GM10266 (cell line): ENCODE data around the gene PGM2L1.

Source experiments
- DNase-seq: peaks from one replicate; pipeline ENCODE4 v3.0.0; 2012; ENCODE audit errors: extremely low spot score
- TF ChIP-seq, protein P1 (sequence below): IDR thresholded peaks from 2 replicates; pipeline ENCODE4 v1.5.1; 2012; ENCODE audit warnings: mild to moderate bottlenecking, low read depth; ENCODE audit not compliant: control insufficient read depth, insufficient read depth; ENCODE audit errors: missing control alignments

The PGM2L1 gene

DNA sequence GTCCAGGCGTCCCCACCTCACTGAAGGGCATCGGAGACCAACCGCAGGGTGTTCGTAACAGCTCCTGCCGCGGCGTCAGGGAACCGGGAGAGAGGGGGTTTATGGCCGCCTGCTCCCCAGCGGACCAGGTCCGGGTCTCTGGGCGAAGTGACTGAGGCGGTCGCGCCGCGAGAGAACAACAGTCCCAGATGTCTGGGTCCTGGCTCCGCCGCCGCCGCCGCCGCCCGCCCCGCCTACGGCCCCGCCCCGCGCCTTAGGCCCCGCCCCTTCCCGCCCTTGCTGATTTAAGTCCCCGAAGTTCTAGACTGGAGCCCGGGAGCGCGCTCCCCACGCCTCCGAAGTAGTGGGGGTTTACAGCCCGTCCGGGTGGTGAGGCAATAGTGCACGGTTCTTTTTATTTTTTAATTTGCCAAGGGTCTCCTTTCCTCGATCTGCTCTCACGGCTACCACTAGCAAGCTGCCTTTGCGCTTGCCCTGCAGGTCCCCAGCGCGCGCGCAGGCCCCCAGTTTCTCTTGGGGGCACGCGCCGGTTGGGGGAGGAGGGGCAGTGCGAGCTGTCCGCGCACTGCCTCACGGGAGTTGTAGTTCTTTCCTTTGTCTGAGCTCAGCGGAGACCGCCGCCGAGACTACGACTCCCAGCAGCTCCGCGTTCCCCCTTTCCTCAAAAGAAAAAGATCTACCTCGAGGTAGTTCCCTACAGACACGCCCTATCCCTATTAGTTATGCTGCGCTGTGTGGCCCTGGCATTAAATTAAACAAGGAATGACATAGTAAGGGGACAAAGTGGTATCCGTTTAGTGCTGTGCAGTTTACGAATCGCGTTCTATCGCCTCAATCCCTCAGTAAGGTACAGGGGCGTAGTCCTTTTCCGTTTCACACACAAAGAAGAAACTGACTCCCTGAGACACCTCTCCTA is at the start of gene PGM2L1:
TSS of gene PGM2L1 (minus strand) at position 190 of the 916 bp plus-strand sequence. CDS start 272 bp downstream, outside the sequence.
- TF ChIP-seq, protein P1, sequence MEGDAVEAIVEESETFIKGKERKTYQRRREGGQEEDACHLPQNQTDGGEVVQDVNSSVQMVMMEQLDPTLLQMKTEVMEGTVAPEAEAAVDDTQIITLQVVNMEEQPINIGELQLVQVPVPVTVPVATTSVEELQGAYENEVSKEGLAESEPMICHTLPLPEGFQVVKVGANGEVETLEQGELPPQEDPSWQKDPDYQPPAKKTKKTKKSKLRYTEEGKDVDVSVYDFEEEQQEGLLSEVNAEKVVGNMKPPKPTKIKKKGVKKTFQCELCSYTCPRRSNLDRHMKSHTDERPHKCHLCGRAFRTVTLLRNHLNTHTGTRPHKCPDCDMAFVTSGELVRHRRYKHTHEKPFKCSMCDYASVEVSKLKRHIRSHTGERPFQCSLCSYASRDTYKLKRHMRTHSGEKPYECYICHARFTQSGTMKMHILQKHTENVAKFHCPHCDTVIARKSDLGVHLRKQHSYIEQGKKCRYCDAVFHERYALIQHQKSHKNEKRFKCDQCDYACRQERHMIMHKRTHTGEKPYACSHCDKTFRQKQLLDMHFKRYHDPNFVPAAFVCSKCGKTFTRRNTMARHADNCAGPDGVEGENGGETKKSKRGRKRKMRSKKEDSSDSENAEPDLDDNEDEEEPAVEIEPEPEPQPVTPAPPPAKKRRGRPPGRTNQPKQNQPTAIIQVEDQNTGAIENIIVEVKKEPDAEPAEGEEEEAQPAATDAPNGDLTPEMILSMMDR, result no peak
- DNase-seq, result peak; percentile 96

DNA sequence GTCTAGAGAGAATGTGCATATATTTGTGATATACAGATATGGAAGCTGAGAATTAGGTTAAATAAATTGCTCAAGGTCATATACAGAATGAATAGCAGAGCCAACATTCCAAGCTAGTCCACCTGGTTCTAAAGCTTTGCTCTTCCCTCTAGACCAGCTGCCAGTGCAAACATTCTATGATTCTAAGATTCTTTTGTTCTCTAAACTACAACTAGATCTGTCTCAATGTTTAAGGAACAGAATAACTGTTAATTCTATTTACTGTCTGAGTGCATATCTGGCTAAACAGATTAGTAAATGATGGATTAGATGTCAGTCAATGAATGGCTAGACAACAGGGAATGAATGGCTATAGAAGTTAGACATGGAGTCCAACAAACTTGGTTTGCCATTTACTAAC is 49.5 kb upstream of the PGM2L1 start:
- no peak for DNase-seq
- TF ChIP-seq, protein P1, result no peak

DNA sequence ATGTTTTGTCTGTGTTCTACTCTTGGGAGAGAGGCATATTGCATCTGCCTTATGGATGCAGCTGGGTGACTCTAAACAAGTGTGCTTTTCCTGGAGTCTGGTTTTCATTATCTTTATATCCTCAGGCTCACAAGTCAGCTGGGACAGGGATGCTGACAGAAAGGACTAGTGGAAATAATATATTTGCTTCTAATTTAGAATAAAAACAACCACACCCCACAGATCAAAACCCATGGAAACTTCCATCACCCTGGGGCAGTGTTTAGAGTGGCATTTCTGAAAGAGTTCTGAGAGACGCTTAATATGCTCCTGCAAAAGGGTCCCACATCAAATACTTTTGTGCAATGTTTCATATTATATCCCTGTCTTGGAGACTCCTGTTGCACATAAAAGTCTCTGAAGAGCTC is 48.3 kb upstream of the PGM2L1 start:
- TF ChIP-seq, protein P1, result no peak
- no peak for DNase-seq

DNA sequence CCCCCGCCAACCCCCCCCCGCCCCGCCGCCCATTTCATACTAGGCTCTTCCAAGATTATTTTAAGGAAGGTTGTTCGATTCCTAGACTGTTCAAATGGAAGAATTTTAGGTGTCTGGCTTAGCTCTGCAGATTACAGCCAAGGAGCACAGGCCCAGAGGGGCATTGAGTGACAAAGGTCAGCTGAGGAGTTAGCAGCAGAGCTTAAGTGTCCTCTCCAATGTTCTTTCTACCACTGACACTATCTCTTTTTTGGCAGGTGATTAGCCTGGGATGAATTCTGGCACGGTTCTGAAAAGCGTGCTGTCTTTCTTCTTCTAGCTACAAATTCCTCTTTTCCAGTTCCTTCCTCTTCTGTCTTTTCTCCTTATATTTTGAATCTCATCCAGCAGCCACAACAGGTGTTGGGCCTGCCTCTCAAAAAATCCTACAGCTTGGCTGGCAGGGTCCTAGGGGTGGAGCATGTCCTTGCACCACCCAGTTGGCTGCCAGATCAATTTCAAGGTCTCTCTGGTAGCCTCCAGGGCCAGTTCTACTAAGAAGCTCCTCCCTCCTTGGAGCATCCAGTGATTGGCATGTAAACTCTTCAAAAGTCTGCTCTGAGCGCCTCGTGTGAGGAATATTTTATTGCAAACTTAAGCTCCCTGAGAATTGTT is 46.1 kb upstream of the PGM2L1 start:
- no peak for DNase-seq
- TF ChIP-seq, protein P1, result no peak

DNA sequence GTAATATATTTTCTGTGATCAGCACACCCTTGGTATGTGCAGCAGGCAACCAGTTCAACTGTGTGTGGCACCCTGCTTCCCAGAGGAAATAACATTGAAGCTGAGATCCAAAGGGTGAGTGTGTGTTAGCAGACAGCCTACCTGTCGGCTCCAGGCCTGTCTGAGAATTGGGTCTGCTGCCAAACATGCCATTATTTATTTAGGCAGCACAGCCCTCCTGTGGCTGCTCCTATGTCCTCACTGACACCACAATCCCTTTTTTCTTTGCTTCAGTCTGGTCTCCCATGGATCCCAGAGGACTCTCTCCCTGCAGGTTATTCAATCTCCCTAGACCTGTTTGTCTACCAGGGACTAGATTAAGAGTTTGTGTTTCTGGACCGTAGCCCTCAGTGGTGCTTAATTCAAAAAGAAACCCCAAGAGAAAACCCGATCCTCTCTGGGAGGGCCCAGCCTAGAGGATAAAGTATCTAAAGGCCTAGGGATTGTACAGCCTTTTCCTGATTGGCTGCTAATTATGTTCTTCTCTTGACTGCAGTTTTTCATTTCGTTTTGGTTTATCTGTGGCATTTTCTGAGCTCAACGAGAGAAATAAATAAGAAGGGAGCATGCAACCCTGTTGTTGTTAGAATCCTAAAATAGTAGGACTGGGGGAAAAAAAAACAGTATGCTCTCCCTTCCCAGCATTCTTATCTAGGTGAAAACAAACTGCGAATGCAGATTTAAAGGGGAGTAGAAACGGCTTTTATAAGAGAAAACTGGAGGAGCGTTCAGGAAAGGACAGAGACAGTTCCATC is 45.0 kb upstream of the PGM2L1 start:
- DNase-seq, result no peak
- TF ChIP-seq, protein P1, result no peak

DNA sequence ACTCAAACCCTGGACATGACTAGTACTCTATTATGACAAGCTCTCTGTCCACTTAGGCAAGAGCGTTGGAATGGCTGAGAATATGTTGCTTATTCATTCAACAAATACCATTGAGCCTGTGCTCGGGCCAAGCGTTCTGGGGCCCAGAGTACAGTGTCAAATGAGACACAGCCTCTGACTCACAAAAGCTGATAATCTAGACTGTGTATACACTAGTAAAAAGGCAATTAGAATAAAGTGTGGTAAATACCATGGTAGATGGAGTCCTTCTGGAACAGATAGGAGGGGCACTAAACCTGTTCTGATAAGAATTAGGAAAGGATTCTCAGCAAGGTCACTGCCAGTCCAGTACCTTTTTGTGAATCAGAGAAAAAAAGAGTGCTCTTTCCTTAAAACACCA is 44.4 kb upstream of the PGM2L1 start:
- DNase-seq, result no peak
- TF ChIP-seq, protein P1, result no peak
